Karpas-422 (cell line): ENCODE measurements around the gene MAP3K5. TPM values are rescaled to one million over a fixed set of nuclear protein-coding genes. Genes with fewer than 3 reads are reported as not detected.

Experiments
- DNase-seq: peaks from one replicate; pipeline ENCODE4 v3.0.0-alpha.2; 2015
- H2AFZ ChIP-seq: fragments of 200-600 bp; sonication (generic); 2 replicates; pipeline ENCODE4 v1.6.1; 2014; ENCODE audit warnings: antibody characterized with exemption, low read length, mixed read lengths
- H3K27ac ChIP-seq: fragments of 200-600 bp; sonication (generic); 2 replicates; pipeline ENCODE4 v1.5.1; 2014; ENCODE audit warnings: mild to moderate bottlenecking, low read length, moderate library complexity
- H3K27me3 ChIP-seq: fragments of 200-600 bp; sonication (generic); 2 replicates; pipeline ENCODE4 v1.6.1; 2014; ENCODE audit warnings: low read length, mixed read lengths
- H3K36me3 ChIP-seq: fragments of 200-600 bp; sonication (generic); 2 replicates; pipeline ENCODE4 v1.6.1; 2014; ENCODE audit warnings: low read length, mixed read lengths; ENCODE audit not compliant: insufficient read depth
- H3K4me1 ChIP-seq: fragments of 200-600 bp; sonication (generic); 2 replicates; pipeline ENCODE4 v1.6.1; 2014; ENCODE audit warnings: mild to moderate bottlenecking, low read length, mixed read lengths
- H3K4me2 ChIP-seq: fragments of 200-600 bp; sonication (generic); 2 replicates; pipeline ENCODE4 v1.6.1; 2014; ENCODE audit warnings: low read length, low read depth, mild to moderate bottlenecking; ENCODE audit not compliant: poor library complexity, severe bottlenecking
- H3K4me3 ChIP-seq: fragments of 200-600 bp; sonication (generic); 2 replicates; pipeline ENCODE4 v1.5.1; 2014; ENCODE audit warnings: mild to moderate bottlenecking, antibody characterized with exemption, low read length, mixed read lengths
- H3K79me2 ChIP-seq: fragments of 200-600 bp; sonication (generic); 2 replicates; pipeline ENCODE4 v1.6.1; 2014; ENCODE audit warnings: mild to moderate bottlenecking, low read length, mixed read lengths
- H3K9ac ChIP-seq: fragments of 200-600 bp; sonication (generic); 2 replicates; pipeline ENCODE4 v1.6.0; 2014; ENCODE audit warnings: low read length
- H3K9me2 ChIP-seq: fragments of 200-600 bp; sonication (generic), shearing (Covaris generic); replicated peaks from 2 replicates; pipeline ENCODE4 v1.6.0; 2014; ENCODE audit warnings: mild to moderate bottlenecking, low read length, moderate library complexity; ENCODE audit not compliant: insufficient read depth
- H3K9me3 ChIP-seq: fragments of 300-700, 200-600 bp; sonication (generic); 2 replicates; pipeline ENCODE4 v1.6.1; 2014; ENCODE audit warnings: low read length, mixed read lengths
- H4K20me1 ChIP-seq: fragments of 200-600 bp; sonication (generic); 2 replicates; pipeline ENCODE4 v1.6.1; 2014; ENCODE audit warnings: mild to moderate bottlenecking, antibody characterized with exemption, low read length, low read depth; ENCODE audit not compliant: insufficient read depth
- total RNA-seq: library from RNA; depleted of rRNA; stranded (reverse); fragments of >200 nt; shearing (Covaris generic); gene quantifications from 2 replicates; pipeline ENCODE4 v1.2.3, GENCODE V29; 2014; ENCODE audit warnings: low replicate concordance

Gene MAP3K5
- total RNA-seq, 1 experiment from 2014 or later, result 1.1 TPM

DNA sequence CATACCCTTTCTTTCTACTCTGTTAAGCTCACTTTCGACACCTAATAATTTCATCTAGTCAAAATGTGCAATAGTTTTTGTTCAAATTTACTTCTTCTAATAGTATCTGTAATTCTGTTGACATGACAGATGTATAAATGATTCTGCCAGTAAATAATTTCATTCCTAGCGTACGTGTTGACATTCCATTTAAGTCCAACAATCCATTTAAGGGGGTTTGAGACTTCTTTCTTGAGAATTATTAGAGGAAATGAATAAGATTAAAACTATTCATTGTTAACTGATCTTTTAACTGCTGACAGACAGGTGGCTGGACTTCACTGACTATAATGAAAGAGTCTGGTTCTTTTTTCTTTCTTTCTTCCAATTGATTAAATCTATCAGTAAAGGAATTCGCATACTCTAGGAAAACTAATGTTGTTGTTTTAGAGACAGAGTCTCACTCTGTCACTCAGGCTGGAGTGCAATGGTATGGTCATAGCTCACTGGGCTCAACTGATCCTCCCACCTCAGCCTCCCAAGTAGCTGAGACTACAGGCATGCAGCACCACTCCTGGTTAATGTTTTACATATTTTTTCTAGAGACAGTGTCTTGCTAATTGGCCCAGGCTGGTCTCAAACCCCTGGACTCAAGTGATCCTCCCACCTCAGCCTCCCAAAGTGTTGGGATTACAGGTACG, 55.9 kb downstream of the MAP3K5 start:
- no peaks in the 10 kb centered on the region for H3K9me2 ChIP-seq
- no peak overlapping the region for H2AFZ ChIP-seq
- no peak overlapping the region for H3K27ac ChIP-seq
- no peaks in the 10 kb centered on the region for H3K4me1 ChIP-seq
- H3K9ac ChIP-seq, result no peak overlapping the region
- H3K9me3 ChIP-seq, result no peaks in the 10 kb centered on the region
- no peaks in the 10 kb centered on the region for H3K36me3 ChIP-seq
- H4K20me1 ChIP-seq, result no peaks in the 10 kb centered on the region
- H3K79me2 ChIP-seq, result no peaks in the 10 kb centered on the region
- DNase-seq, result no peak
- H3K4me3 ChIP-seq, result no peak overlapping the region
- no peak overlapping the region for H3K4me2 ChIP-seq
- H3K27me3 ChIP-seq, result no peaks in the 10 kb centered on the region

DNA sequence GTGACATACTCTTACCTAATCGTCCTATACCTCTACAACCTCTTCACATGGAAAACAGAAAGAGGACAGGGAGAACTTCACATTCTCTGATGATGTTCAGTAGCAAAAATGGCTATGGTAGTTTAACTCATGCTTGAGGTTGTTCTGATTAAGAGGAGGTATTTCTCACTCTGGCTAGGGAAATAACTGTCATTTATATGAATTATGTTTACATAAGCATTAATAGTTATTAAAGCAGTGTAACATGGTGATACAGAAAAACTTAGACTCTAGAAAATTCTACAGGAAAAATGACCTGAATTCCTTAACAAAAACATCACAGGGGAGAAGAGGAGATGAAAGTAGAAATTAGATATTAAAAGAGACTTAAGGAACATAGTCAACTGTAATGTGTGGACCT, 57.3 kb downstream of the MAP3K5 start:
- Histone ChIP-seq H4K20me1 (no peaks in the 10 kb centered on the region), H3K79me2 (no peaks in the 10 kb centered on the region), H3K4me2 (no peak overlapping the region), H3K27ac (no peak overlapping the region), H3K9ac (no peak overlapping the region), H2AFZ (no peak overlapping the region), H3K4me1 (no peaks in the 10 kb centered on the region), H3K4me3 (no peak overlapping the region), H3K9me3 (no peaks in the 10 kb centered on the region), H3K27me3 (no peaks in the 10 kb centered on the region), H3K36me3 (no peaks in the 10 kb centered on the region), H3K9me2 (no peaks in the 10 kb centered on the region)
- DNase-seq, result no peak

DNA sequence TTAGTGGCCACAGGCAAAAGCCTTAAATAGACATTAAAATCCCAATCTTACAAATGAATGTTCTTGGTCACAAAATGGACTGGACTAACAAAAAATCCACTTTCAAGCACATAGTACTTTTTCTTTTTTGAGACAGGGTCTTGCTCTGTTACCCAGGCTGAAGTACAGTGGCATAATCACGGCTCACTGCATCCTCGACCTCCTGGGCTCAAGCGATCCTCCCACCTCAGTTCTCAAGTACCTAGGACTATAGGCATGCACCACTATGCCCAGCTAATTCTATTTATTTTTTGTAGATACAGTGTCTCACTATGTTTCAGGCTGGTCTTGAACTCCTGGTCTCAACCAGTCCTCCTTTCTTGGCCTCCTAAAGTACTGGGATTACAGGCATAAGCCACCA, 59.4 kb downstream of the MAP3K5 start:
- Histone ChIP-seq H3K79me2 (no peaks in the 10 kb centered on the region), H3K27ac (no peak overlapping the region), H4K20me1 (no peaks in the 10 kb centered on the region), H3K9me3 (no peaks in the 10 kb centered on the region), H3K9ac (no peak overlapping the region), H3K27me3 (no peaks in the 10 kb centered on the region), H3K4me3 (no peak overlapping the region), H3K9me2 (no peaks in the 10 kb centered on the region), H3K4me2 (no peak overlapping the region), H3K4me1 (no peaks in the 10 kb centered on the region), H3K36me3 (no peaks in the 10 kb centered on the region), H2AFZ (no peak overlapping the region)
- no peak for DNase-seq

DNA sequence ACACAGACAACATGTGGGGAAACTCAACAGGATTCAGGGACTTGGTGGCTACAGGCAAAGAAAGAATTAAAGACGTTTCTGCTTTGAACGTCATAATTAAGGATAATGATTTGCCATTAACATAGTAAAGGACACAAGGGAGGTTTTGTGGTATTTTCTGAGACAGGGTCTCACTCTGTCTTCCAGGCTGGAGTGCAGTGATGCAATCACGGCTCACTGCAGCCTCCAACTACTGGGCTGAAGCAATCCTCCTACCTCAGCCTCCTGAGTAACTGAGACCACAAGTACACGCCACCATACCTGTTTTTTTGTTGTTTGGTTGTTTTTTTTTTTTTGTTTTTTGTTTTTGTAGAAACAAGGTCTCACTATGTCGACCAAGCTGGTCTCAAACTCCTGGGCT, 62.4 kb downstream of the MAP3K5 start:
- Histone ChIP-seq H3K4me1 (no peaks in the 10 kb centered on the region), H4K20me1 (no peaks in the 10 kb centered on the region), H3K9ac (no peak overlapping the region), H3K4me3 (no peak overlapping the region), H3K4me2 (no peak overlapping the region), H3K36me3 (no peaks in the 10 kb centered on the region), H3K27ac (no peak overlapping the region), H3K27me3 (no peaks in the 10 kb centered on the region), H2AFZ (no peak overlapping the region), H3K79me2 (no peaks in the 10 kb centered on the region), H3K9me2 (no peaks in the 10 kb centered on the region), H3K9me3 (no peaks in the 10 kb centered on the region)
- DNase-seq, result no peak

DNA sequence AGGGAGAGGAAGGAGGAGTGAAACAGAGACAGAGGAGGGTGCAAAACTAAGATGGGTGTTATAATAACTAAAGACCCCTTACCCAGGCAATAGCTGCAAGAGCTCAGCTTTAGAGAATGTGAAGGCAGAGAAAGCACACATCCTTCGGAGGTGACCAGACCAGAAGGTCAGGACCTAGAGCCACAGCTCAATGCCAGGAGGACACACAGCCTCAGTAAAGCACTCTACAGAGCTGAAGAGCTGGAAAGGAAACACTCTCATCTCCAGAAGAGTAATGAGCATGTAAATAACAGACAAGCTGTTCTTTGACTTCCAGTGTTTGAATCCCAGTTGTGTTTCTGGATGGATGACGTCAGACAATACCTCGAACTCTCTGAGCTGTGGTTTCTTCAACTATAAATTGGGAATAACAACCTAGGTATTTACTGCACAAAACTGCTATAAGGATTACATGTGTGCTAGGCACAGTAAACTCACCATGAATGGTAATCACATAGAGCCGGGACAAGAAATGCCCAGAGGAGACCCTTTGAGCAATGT, 63.2 kb downstream of the MAP3K5 start:
- no peak overlapping the region for H3K4me2 ChIP-seq
- no peaks in the 10 kb centered on the region for H3K36me3 ChIP-seq
- no peak overlapping the region for H3K9ac ChIP-seq
- no peaks in the 10 kb centered on the region for H3K79me2 ChIP-seq
- no peaks in the 10 kb centered on the region for H3K4me1 ChIP-seq
- no peak overlapping the region for H3K27ac ChIP-seq
- no peak overlapping the region for H3K4me3 ChIP-seq
- H3K9me2 ChIP-seq, result no peaks in the 10 kb centered on the region
- H3K9me3 ChIP-seq, result no peaks in the 10 kb centered on the region
- H2AFZ ChIP-seq, result no peak overlapping the region
- H3K27me3 ChIP-seq, result no peaks in the 10 kb centered on the region
- no peak for DNase-seq
- no peaks in the 10 kb centered on the region for H4K20me1 ChIP-seq

DNA sequence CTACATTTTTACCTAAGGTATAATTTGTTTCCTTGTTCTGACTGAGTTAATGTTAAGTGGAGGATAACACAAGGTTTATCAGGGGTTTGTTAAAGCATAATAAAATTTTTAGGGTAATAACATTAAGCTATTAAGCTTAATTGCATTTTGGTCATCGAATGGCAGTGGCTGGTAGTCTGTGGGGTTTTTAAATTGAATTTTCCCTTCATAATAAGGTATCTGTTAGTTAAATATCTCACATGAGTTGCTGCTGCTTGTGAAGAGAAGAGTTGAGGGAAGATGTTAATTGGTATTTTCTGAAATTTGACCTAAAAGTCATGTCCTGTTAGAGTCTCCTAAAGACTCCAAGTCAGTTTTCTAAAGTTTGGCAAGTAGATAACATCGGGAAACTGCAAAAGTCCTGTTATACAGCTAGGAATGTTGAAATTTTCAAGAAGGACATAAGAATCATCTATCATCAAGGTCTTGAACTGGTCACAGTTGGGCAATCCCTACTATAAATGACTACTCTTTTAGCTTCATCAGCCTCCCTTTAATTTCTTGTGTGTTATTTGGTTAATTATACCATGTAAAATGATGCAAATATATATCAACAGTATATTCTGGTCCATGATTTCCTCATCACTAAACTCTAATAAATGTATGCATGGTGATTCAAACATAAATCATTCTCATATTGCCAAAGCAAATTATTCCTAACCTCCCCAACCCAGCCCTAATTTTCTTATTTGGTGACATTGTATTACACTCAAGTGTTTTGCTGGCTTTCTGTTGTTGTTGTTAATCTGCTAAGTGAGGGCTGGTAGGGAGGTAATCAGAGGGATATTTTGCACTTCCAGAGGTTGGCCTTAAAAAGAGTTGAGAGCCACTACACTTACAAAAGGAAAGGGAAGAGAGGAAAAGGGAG, 64.0 kb downstream of the MAP3K5 start:
- Histone ChIP-seq H3K27me3 (no peaks in the 10 kb centered on the region), H3K27ac (no peak overlapping the region), H3K36me3 (no peaks in the 10 kb centered on the region), H3K9ac (no peak overlapping the region), H3K4me3 (no peak overlapping the region), H3K79me2 (no peaks in the 10 kb centered on the region), H3K9me3 (no peaks in the 10 kb centered on the region), H2AFZ (no peak overlapping the region), H4K20me1 (no peaks in the 10 kb centered on the region), H3K4me1 (no peaks in the 10 kb centered on the region), H3K4me2 (no peak overlapping the region), H3K9me2 (no peaks in the 10 kb centered on the region)
- no peak for DNase-seq

DNA sequence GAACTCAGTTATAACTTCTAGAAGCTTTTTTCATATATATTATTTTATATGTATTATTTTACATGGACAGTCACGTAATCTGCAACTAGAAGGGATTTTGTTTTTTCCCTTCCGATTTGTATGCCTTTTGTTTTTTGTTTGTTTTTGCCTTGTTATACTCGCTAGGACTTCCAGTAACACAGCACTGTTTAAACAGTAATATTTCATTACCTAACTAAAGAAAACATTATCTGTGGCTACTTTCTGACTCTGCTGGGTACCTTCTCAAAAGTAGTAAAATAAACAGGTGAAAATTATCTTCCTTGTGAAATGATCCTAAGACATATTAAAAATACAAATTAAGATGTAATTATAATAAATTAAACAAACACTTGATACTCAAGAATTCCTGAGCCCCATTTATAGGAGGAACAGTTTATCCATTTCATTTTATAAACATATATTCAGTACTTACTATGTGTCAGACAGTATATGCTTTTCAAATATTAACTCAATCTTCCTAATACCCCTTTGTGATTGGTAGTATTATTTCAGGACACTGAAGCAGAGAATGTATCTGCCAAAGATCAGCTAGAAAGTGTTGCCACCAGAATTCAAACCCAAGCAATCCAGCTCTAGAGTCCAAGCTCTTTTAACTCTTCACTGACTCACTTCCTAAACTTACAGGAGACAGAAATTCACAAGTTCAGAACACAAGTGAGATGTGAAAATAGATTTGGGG, 65.3 kb downstream of the MAP3K5 start:
- no peaks in the 10 kb centered on the region for H3K4me1 ChIP-seq
- H2AFZ ChIP-seq, result no peak overlapping the region
- H3K79me2 ChIP-seq, result no peaks in the 10 kb centered on the region
- H4K20me1 ChIP-seq, result no peaks in the 10 kb centered on the region
- H3K36me3 ChIP-seq, result no peaks in the 10 kb centered on the region
- H3K4me3 ChIP-seq, result no peak overlapping the region
- H3K27me3 ChIP-seq, result no peaks in the 10 kb centered on the region
- no peak for DNase-seq
- no peaks in the 10 kb centered on the region for H3K9me2 ChIP-seq
- no peaks in the 10 kb centered on the region for H3K9me3 ChIP-seq
- no peak overlapping the region for H3K27ac ChIP-seq
- no peak overlapping the region for H3K4me2 ChIP-seq
- no peak overlapping the region for H3K9ac ChIP-seq

DNA sequence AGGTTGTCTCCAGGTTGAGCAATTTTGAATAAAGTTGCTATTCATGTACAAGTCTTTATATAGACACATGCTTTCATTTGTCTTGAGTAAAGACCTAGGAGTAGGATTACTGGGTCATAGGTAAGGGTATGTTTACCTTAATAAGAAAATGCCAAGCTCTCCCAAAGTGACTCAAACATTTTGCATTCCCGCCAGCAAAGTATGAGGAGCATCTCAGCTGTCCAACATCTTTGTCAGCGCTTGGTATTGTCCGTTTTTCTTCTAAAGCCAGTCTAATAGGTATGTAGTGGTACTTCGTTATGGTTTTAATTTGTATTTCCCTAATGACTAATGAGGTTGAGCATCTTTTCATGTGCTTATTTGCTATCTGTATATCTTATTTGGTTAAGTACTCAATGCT, 67.2 kb downstream of the MAP3K5 start:
- H3K36me3 ChIP-seq, result no peaks in the 10 kb centered on the region
- no peaks in the 10 kb centered on the region for H4K20me1 ChIP-seq
- H3K4me3 ChIP-seq, result no peak overlapping the region
- H3K9me2 ChIP-seq, result no peaks in the 10 kb centered on the region
- H3K27ac ChIP-seq, result no peak overlapping the region
- H3K4me1 ChIP-seq, result no peaks in the 10 kb centered on the region
- no peaks in the 10 kb centered on the region for H3K9me3 ChIP-seq
- no peak overlapping the region for H3K9ac ChIP-seq
- H3K79me2 ChIP-seq, result no peaks in the 10 kb centered on the region
- H2AFZ ChIP-seq, result no peak overlapping the region
- no peak overlapping the region for H3K4me2 ChIP-seq
- H3K27me3 ChIP-seq, result 0 out of 2 replicates have a peak, but pooled peaks cover 3% of the 10 kb centered on the region
- no peak for DNase-seq
